ENCODE results near the gene IQCB1. TPM values are rescaled to one million over a fixed set of nuclear protein-coding genes. Genes with fewer than 3 reads are reported as not detected.
A peak's percentile ranks its signal among the peaks of the same experiment; 100 is the strongest.

Gene IQCB1
- total RNA-seq, 1 donor: 15.9 TPM

DNA sequence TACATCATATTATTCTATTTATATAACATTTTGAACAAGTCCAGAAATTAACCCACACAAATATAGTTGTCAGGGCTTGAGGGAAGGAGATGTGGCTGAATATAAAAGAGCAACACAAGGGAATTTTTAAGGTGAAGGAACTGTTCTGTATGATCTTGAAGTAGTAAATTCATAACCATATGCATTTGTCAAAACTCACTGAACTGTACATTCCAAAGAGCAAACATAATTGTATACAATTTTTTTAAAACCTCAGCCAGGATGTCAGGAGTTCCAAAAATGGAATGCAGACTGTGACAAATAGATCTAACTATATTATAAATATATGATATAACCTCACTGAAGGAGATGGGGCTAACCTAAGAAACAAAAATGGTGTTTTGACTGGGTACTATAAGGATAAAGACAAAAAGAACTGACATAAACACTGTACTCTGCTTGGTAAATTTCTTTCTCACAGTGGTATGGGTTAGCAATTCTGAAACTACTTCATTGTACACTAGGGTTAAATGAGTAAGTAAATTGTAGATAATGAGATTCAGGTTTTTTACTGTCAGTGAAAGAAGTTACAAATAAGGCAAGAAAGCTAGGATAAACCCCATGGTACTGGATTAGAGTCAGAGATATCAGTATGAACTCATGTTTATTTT lies 99.7 kb downstream of the IQCB1 start:
- Histone ChIP-seq H2AFZ (ENCODE audit: low read length) (no peak overlapping the region), H3K27me3 (ENCODE audit: insufficient read depth, low read length) (no peaks in the 10 kb centered on the region), H3K9me3 (ENCODE audit: low read depth, low read length) (no peaks in the 10 kb centered on the region), H3K4me1 (ENCODE audit: insufficient read depth, low read length) (peaks cover 17% of the 10 kb centered on the region), H3K36me3 (ENCODE audit: insufficient read depth, low read length) (no peaks in the 10 kb centered on the region), H4K20me1 (ENCODE audit: insufficient read depth, low read length) (peaks cover 41% of the 10 kb centered on the region), H3K4me2 (ENCODE audit: insufficient read depth, low read length) (no peak overlapping the region), H3K27ac (ENCODE audit: low read depth, low read length) (peak overlapping the region; percentile 2), H3K4me3 (ENCODE audit: insufficient read depth, low read length) (no peak overlapping the region), H3K79me2 (ENCODE audit: insufficient read depth, low read length) (peaks cover 95% of the 10 kb centered on the region)
- no peak for DNase-seq (ENCODE audit: insufficient read length, low spot score, missing footprints)
- TF ChIP-seq, protein P1, sequence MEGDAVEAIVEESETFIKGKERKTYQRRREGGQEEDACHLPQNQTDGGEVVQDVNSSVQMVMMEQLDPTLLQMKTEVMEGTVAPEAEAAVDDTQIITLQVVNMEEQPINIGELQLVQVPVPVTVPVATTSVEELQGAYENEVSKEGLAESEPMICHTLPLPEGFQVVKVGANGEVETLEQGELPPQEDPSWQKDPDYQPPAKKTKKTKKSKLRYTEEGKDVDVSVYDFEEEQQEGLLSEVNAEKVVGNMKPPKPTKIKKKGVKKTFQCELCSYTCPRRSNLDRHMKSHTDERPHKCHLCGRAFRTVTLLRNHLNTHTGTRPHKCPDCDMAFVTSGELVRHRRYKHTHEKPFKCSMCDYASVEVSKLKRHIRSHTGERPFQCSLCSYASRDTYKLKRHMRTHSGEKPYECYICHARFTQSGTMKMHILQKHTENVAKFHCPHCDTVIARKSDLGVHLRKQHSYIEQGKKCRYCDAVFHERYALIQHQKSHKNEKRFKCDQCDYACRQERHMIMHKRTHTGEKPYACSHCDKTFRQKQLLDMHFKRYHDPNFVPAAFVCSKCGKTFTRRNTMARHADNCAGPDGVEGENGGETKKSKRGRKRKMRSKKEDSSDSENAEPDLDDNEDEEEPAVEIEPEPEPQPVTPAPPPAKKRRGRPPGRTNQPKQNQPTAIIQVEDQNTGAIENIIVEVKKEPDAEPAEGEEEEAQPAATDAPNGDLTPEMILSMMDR (IDR thresholded peaks at IDR 0.05; ENCODE audit: extremely low read depth, low read depth, low read length): no peak

DNA sequence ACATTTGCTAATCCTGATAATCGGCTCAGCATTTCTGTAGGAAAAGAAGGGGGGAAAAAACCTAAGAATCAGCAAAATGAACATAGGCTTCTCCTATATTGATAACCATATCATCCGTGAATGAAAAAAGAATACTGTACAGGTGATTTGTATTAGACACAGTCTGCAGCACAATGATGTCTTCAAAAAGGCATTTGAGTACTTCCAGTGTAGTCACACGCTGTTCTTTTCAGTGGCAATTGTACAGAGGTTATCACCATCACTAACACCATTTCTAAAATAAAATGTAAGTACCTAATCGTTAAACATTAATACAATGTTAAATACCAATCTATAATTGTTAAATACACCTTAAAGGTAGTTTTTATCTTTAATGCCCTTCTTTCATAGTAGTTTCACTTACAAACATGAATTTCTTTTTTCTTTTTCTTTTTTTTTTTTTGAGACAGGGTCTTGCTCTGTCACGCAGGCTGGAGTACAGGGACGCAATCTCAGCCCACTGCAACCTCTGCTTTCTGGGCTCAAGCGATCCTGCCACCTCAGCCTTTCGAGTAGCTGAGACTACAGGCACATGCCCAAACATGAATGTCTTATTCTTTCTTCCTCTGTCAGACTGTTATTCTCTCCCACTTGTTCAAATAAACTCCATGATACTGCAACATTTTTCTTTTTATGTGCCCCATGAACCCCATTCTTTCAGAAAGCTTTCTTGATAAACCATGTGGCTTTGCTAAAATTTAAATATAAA lies 103.7 kb downstream of the IQCB1 start:
- no peak for DNase-seq (ENCODE audit: insufficient read length, low spot score, missing footprints)
- Histone ChIP-seq H3K79me2 (ENCODE audit: insufficient read depth, low read length) (peaks cover 60% of the 10 kb centered on the region), H2AFZ (ENCODE audit: low read length) (no peak overlapping the region), H3K9me3 (ENCODE audit: low read depth, low read length) (no peaks in the 10 kb centered on the region), H3K27me3 (ENCODE audit: insufficient read depth, low read length) (no peaks in the 10 kb centered on the region), H3K4me1 (ENCODE audit: insufficient read depth, low read length) (peaks cover 13% of the 10 kb centered on the region), H3K36me3 (ENCODE audit: insufficient read depth, low read length) (peaks cover 19% of the 10 kb centered on the region), H3K4me3 (ENCODE audit: insufficient read depth, low read length) (no peak overlapping the region), H3K4me2 (ENCODE audit: insufficient read depth, low read length) (no peak overlapping the region), H4K20me1 (ENCODE audit: insufficient read depth, low read length) (peaks cover 23% of the 10 kb centered on the region), H3K27ac (ENCODE audit: low read depth, low read length) (no peak overlapping the region)
- TF ChIP-seq, protein P1 (IDR thresholded peaks at IDR 0.05; ENCODE audit: extremely low read depth, low read depth, low read length): no peak

DNA sequence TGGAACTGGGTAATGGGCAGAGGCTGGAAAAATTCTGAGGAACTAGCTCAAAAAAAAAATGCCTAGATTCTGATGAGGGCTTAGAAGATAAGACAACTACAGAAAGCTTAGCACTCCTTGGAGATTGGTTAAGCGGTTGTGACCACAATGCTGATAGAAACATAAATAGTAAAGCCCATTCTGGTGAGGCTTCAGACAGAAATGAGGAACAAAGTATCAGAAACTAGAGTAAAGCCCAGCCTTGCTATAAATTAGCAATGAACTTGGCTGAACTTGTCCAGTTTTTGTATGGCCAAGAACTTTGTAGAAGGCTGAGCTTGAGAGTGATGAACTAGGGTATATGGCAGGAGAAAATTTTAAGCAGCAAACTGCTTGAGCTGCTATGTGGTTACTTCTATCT lies 110.7 kb downstream of the IQCB1 start:
- Histone ChIP-seq H3K36me3 (ENCODE audit: insufficient read depth, low read length) (peaks cover 62% of the 10 kb centered on the region), H3K4me1 (ENCODE audit: insufficient read depth, low read length) (no peaks in the 10 kb centered on the region), H3K4me2 (ENCODE audit: insufficient read depth, low read length) (no peak overlapping the region), H3K9me3 (ENCODE audit: low read depth, low read length) (no peaks in the 10 kb centered on the region), H3K79me2 (ENCODE audit: insufficient read depth, low read length) (peaks cover 11% of the 10 kb centered on the region), H2AFZ (ENCODE audit: low read length) (no peak overlapping the region), H4K20me1 (ENCODE audit: insufficient read depth, low read length) (no peaks in the 10 kb centered on the region), H3K4me3 (ENCODE audit: insufficient read depth, low read length) (no peak overlapping the region), H3K27me3 (ENCODE audit: insufficient read depth, low read length) (no peaks in the 10 kb centered on the region), H3K27ac (ENCODE audit: low read depth, low read length) (no peak overlapping the region)
- DNase-seq (ENCODE audit: insufficient read length, low spot score, missing footprints): no peak
- TF ChIP-seq, protein P1 (IDR thresholded peaks at IDR 0.05; ENCODE audit: extremely low read depth, low read depth, low read length): no peak

DNA sequence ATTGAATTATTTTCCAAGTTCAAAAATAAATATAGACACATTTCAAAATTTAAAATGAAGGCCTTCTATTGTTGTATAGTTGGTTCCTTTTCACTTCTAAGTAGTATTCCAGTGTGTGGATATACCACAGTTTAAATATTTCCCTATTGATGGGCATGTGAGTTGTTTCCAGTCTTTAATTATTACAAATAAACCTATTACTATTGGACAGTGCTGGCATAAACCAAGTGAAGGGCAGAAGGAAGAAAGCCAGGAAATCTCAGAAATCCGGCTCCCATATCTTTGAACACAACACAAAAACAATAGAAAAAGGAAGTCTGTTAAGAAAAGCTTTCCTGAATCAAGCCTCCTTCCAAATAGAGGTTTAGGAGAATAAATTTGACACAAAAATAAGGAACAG lies 111.4 kb downstream of the IQCB1 start:
- H3K27me3 ChIP-seq (ENCODE audit: insufficient read depth, low read length): no peaks in the 10 kb centered on the region
- no peak overlapping the region for H2AFZ ChIP-seq (ENCODE audit: low read length)
- H3K79me2 ChIP-seq (ENCODE audit: insufficient read depth, low read length): peaks cover 7% of the 10 kb centered on the region
- DNase-seq (ENCODE audit: insufficient read length, low spot score, missing footprints): no peak
- H3K4me3 ChIP-seq (ENCODE audit: insufficient read depth, low read length): no peak overlapping the region
- no peaks in the 10 kb centered on the region for H3K4me1 ChIP-seq (ENCODE audit: insufficient read depth, low read length)
- H3K9me3 ChIP-seq (ENCODE audit: low read depth, low read length): no peaks in the 10 kb centered on the region
- TF ChIP-seq, protein P1 (IDR thresholded peaks at IDR 0.05; ENCODE audit: extremely low read depth, low read depth, low read length): no peak
- H3K27ac ChIP-seq (ENCODE audit: low read depth, low read length): no peak overlapping the region
- peaks cover 62% of the 10 kb centered on the region for H3K36me3 ChIP-seq (ENCODE audit: insufficient read depth, low read length)
- no peak overlapping the region for H3K4me2 ChIP-seq (ENCODE audit: insufficient read depth, low read length)
- no peaks in the 10 kb centered on the region for H4K20me1 ChIP-seq (ENCODE audit: insufficient read depth, low read length)

Data from osteoblast (primary cell).